ENCODE measurements around the gene ITGB2. TPM values are rescaled to one million over a fixed set of nuclear protein-coding genes. Genes with fewer than 3 reads are reported as not detected.

ITGB2 gene
- total RNA-seq, 4 donors from 2014 or later = 11.2 to 18.8 (median 15.3) TPM

DNA sequence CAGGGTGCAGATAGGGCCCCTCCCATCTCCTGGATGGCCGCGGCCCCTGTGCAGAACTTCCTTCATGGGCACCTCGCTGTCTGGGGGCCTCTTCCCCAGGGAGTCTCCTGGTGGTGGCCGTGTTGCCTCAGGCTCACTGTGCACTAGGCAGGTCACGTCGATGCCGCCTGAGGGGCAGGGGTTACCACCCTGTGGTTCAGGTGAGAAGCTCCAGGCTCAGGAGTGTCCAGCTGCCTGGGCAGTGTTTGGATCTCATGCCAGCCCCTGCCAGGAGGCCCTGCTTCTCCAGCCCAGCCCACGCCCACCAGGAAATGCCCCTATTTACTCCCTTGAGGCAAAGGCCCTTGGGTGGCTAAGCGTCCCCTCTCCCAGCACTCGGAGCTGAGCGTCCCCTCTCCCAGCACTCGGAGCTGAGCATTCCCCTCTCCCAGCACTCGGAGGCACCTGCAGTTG, 2.1 kb downstream of the ITGB2 start:
- Histone ChIP-seq H3K4me1 (peaks cover 9% of the 10 kb centered on the region), H3K9me3 (no peaks in the 10 kb centered on the region), H3K4me3 (no peak overlapping the region), H3K36me3 (no peaks in the 10 kb centered on the region), H3K27ac (no peak overlapping the region), H3K27me3 (peaks cover 17% of the 10 kb centered on the region)
- DNase-seq (ENCODE audit: low spot score in 2 of 2) = no peak
- no peak for TF ChIP-seq POLR2AphosphoS5 (IDR thresholded peaks at IDR 0.05)
- TF ChIP-seq EP300 (IDR thresholded peaks at IDR 0.05) = no peak
- no peak for TF ChIP-seq CTCF (IDR thresholded peaks at IDR 0.05)
- TF ChIP-seq POLR2A (IDR thresholded peaks at IDR 0.05) = no peak
- WGBS = 60% methylated on average over 1 of the region's 13 CpGs

DNA sequence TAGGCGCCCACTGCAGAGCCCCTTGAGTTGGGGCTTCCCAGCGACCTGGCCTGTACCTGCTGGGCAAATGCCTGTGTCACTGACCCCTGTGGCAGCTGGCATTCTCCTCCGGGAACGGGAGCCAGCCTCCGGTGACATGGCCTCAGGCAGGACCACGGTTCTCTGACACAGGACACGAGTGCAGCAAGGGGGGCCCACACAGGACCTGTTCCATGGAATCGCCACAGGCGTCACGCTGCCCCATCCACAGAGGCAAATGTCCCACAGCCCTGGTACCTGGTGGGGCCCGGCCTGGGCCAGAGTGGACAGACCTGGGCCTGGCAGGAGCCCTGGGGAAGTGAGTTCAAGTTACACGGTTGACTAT, 2.6 kb downstream of the ITGB2 start:
- Histone ChIP-seq H3K36me3 (no peaks in the 10 kb centered on the region), H3K4me3 (no peak overlapping the region), H3K4me1 (peaks cover 13% of the 10 kb centered on the region), H3K27me3 (peaks cover 17% of the 10 kb centered on the region), H3K27ac (no peak overlapping the region), H3K9me3 (no peaks in the 10 kb centered on the region)
- WGBS = 69% methylated on average over 2 of the region's 12 CpGs
- TF ChIP-seq EP300 (IDR thresholded peaks at IDR 0.05) (no peak), CTCF (IDR thresholded peaks at IDR 0.05) (no peak), POLR2A (IDR thresholded peaks at IDR 0.05) (no peak), POLR2AphosphoS5 (IDR thresholded peaks at IDR 0.05) (no peak)
- DNase-seq (ENCODE audit: low spot score in 2 of 2) = no peak

DNA sequence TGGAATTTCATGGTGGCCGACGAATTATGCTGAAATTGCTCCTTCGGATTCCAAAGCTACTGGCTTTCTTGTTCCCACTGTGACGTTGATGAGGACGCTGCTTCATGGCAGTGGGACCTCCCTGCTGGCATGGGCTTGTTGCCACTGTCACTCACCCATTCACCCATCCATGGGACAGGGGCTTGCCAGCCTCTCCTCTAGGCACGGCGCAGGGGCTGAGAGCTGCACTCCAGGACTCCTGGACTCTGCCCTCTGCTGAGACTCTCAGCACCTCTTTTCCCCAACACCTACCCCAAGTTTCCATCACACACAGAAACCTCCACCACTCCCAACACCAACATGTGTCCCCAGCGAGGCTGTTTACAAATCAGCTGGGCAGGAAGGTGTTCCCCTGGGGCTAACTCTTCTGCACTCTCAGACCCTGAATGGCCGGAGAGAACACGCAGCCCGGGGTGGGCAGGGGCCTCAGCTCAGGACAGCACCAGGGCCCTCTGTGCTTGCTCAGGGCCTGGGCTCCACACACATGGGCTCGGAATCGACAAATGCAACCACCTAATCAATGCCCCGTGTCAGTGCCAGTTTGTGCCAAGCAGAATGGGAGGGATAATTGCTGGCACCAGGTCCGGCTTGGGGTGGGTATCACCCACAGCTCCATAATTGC, 3.1 kb downstream of the ITGB2 start:
- peaks cover 14% of the 10 kb centered on the region for H3K4me1 ChIP-seq
- TF ChIP-seq EP300 (IDR thresholded peaks at IDR 0.05) = no peak
- no peak for TF ChIP-seq POLR2A (IDR thresholded peaks at IDR 0.05)
- no peak for TF ChIP-seq CTCF (IDR thresholded peaks at IDR 0.05)
- no peak for TF ChIP-seq POLR2AphosphoS5 (IDR thresholded peaks at IDR 0.05)

DNA sequence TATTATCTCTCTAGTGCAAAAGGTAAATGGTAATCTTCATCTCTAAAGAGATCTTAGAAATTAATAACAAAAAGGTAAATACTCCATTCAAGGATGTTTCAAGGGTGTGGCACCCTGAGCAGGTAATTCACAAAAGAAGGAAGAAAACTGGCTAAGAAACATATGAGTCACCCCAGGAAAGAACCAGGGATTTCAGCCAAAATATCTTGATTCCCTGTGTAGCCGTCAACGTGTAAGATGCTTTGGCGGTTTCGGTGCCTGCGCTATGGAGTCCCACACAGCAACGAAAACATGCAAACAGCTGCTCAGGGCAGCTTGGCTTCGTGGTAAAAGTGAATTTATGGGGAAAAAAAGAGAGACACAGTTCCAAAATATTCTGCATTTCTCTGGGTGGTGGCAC, 3.7 kb downstream of the ITGB2 start:
- 33% methylated on average over 7 of the region's 7 CpGs for whole genome bisulfite sequencing
- TF ChIP-seq POLR2A (IDR thresholded peaks at IDR 0.05) (no peak), EP300 (IDR thresholded peaks at IDR 0.05) (no peak), POLR2AphosphoS5 (IDR thresholded peaks at IDR 0.05) (no peak), CTCF (IDR thresholded peaks at IDR 0.05) (no peak)
- no peaks in the 10 kb centered on the region for H3K9me3 ChIP-seq
- peaks cover 17% of the 10 kb centered on the region for H3K27me3 ChIP-seq
- H3K4me1 ChIP-seq = peaks cover 20% of the 10 kb centered on the region
- H3K27ac ChIP-seq = no peak overlapping the region
- H3K36me3 ChIP-seq = no peaks in the 10 kb centered on the region
- no peak overlapping the region for H3K4me3 ChIP-seq
- no peak for DNase-seq (ENCODE audit: low spot score in 2 of 2)

More for the DNA sequence above, 3.1 kb downstream of the ITGB2 start:
- H3K27ac ChIP-seq = no peak overlapping the region
- no peak overlapping the region for H3K4me3 ChIP-seq
- 70% methylated on average over 8 of the region's 15 CpGs for WGBS
- no peaks in the 10 kb centered on the region for H3K36me3 ChIP-seq
- H3K27me3 ChIP-seq = peaks cover 17% of the 10 kb centered on the region
- no peak for DNase-seq (ENCODE audit: low spot score in 2 of 2)
- H3K9me3 ChIP-seq = no peaks in the 10 kb centered on the region

DNA sequence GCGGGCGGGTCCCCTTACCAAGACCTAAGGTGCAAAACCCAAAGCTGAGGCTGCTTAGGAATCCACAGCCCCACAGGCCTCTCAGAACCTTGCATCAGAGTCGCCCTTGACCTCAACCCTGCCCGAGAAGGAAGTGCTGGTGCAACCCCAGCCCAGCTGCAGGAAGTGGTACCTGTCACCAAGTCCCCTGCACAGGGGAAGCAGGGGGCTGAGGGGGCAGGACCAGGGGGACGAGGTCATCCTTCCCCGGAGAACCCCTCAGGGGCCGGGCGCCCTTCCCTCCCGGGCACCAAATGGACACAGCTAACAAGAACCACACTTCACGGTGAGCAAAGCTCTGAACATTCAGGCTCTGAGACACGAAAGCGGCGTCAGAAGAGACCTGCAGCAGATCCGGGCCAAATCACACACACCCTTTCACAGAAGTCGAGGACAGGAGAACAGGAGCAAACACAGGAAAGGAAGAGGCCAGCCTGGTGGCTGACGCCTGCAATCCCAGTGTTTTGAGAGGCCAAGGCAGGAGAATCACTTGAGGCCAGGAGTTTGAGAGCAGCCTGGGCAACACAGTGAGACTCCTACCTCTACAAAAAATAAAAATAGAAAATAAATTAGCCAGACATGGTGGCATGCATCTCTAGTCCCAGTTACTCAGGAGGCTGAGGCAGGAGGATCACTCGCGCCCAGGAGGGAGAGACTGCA, 6.4 kb downstream of the ITGB2 start:
- Histone ChIP-seq H3K4me3 (no peak overlapping the region), H3K36me3 (no peaks in the 10 kb centered on the region), H3K27me3 (peaks cover 5% of the 10 kb centered on the region), H3K27ac (no peak overlapping the region), H3K4me1 (peaks cover 39% of the 10 kb centered on the region), H3K9me3 (no peaks in the 10 kb centered on the region)
- TF ChIP-seq EP300 (IDR thresholded peaks at IDR 0.05) (no peak), POLR2AphosphoS5 (IDR thresholded peaks at IDR 0.05) (no peak), CTCF (IDR thresholded peaks at IDR 0.05) (no peak), POLR2A (IDR thresholded peaks at IDR 0.05) (no peak)
- no peak for DNase-seq (ENCODE audit: low spot score in 2 of 2)
- 79% methylated on average over 15 of the region's 18 CpGs for WGBS

Data from suprapubic skin (tissue), 4 donors.